ENCODE data around the gene PPP5C.

PPP5C gene

GRCh38 chr19:46324277-46324676 is 22.6 kb upstream of the PPP5C start:
- Histone ChIP-seq H3K27me3 (ENCODE audit: insufficient read depth, low read length, poor library complexity) (no peaks in the 10 kb centered on the region), H2AFZ (ENCODE audit: low read depth, low read length) (no peak overlapping the region), H4K20me1 (ENCODE audit: insufficient read depth, low read length) (no peaks in the 10 kb centered on the region), H3K9me3 (ENCODE audit: insufficient read depth, low read length, severe bottlenecking) (peaks cover 18% of the 10 kb centered on the region), H3K9ac (ENCODE audit: low read depth, low read length) (no peak overlapping the region), H3K4me3 (ENCODE audit: low read depth in 1 of 2, low read length in 2 of 2) (no peak overlapping the region), H3K4me2 (ENCODE audit: insufficient read depth, low read length) (no peak overlapping the region), H3K27ac (ENCODE audit: low read length) (no peak overlapping the region), H3K4me1 (ENCODE audit: insufficient read depth, low read length) (no peaks in the 10 kb centered on the region), H3K79me2 (ENCODE audit: insufficient read depth, low read length) (no peaks in the 10 kb centered on the region), H3K36me3 (ENCODE audit: insufficient read depth, low read length) (no peaks in the 10 kb centered on the region)
- TF ChIP-seq EZH2 (IDR thresholded peaks at IDR 0.05; ENCODE audit: borderline replicate concordance, low read depth, low read length, severe bottlenecking) (no peak), CTCF (IDR thresholded peaks at IDR 0.05; ENCODE audit: borderline replicate concordance, extremely low read depth, low read length, poor library complexity, severe bottlenecking) (no peak)
- ATAC-seq (ENCODE audit: insufficient read depth, low read depth) (no peak), DNase-seq (no peak)

GRCh38 chr19:46326608-46327007 is 20.3 kb upstream of the PPP5C start:
- ATAC-seq (ENCODE audit: insufficient read depth, low read depth): no peak
- no peaks in the 10 kb centered on the region for H4K20me1 ChIP-seq (ENCODE audit: insufficient read depth, low read length)

GRCh38 chr19:46328079-46328478 is 18.8 kb upstream of the PPP5C start:
- TF ChIP-seq CTCF (IDR thresholded peaks at IDR 0.05; ENCODE audit: borderline replicate concordance, extremely low read depth, low read length, poor library complexity, severe bottlenecking): no peak
- no peak for TF ChIP-seq EZH2 (IDR thresholded peaks at IDR 0.05; ENCODE audit: borderline replicate concordance, low read depth, low read length, severe bottlenecking)
- Histone ChIP-seq H3K9ac (ENCODE audit: low read depth, low read length) (no peak overlapping the region), H4K20me1 (ENCODE audit: insufficient read depth, low read length) (no peaks in the 10 kb centered on the region), H3K27me3 (ENCODE audit: insufficient read depth, low read length, poor library complexity) (no peaks in the 10 kb centered on the region), H3K27ac (ENCODE audit: low read length) (no peak overlapping the region), H3K36me3 (ENCODE audit: insufficient read depth, low read length) (no peaks in the 10 kb centered on the region), H3K4me3 (ENCODE audit: low read depth in 1 of 2, low read length in 2 of 2) (no peak overlapping the region), H3K79me2 (ENCODE audit: insufficient read depth, low read length) (no peaks in the 10 kb centered on the region), H2AFZ (ENCODE audit: low read depth, low read length) (no peak overlapping the region), H3K9me3 (ENCODE audit: insufficient read depth, low read length, severe bottlenecking) (peaks cover 21% of the 10 kb centered on the region), H3K4me1 (ENCODE audit: insufficient read depth, low read length) (no peaks in the 10 kb centered on the region), H3K4me2 (ENCODE audit: insufficient read depth, low read length) (no peak overlapping the region)
- no peak for ATAC-seq (ENCODE audit: insufficient read depth, low read depth)
- no peak for DNase-seq

More at GRCh38 chr19:46326608-46327007, 20.3 kb upstream of the PPP5C start:
- H3K4me2 ChIP-seq (ENCODE audit: insufficient read depth, low read length): no peak overlapping the region
- no peak overlapping the region for H2AFZ ChIP-seq (ENCODE audit: low read depth, low read length)
- no peak overlapping the region for H3K27ac ChIP-seq (ENCODE audit: low read length)
- H3K4me1 ChIP-seq (ENCODE audit: insufficient read depth, low read length): no peaks in the 10 kb centered on the region
- H3K79me2 ChIP-seq (ENCODE audit: insufficient read depth, low read length): no peaks in the 10 kb centered on the region
- TF ChIP-seq CTCF (IDR thresholded peaks at IDR 0.05; ENCODE audit: borderline replicate concordance, extremely low read depth, low read length, poor library complexity, severe bottlenecking): no peak
- TF ChIP-seq EZH2 (IDR thresholded peaks at IDR 0.05; ENCODE audit: borderline replicate concordance, low read depth, low read length, severe bottlenecking): no peak
- H3K9ac ChIP-seq (ENCODE audit: low read depth, low read length): no peak overlapping the region
- no peak for DNase-seq
- no peak overlapping the region for H3K4me3 ChIP-seq (ENCODE audit: low read depth in 1 of 2, low read length in 2 of 2)
- no peaks in the 10 kb centered on the region for H3K27me3 ChIP-seq (ENCODE audit: insufficient read depth, low read length, poor library complexity)
- H3K36me3 ChIP-seq (ENCODE audit: insufficient read depth, low read length): no peaks in the 10 kb centered on the region
- H3K9me3 ChIP-seq (ENCODE audit: insufficient read depth, low read length, severe bottlenecking): peaks cover 21% of the 10 kb centered on the region
